Fibroblast of lung (primary cell): ENCODE measurements around the gene PCSK5.

Source experiments
- EZH2 ChIP-seq: IDR thresholded peaks from 2 replicates; pipeline ENCODE4 v1.5.1; 2012; ENCODE audit warnings: low read length, control low read depth, mild to moderate bottlenecking; ENCODE audit errors: missing control alignments
- TF ChIP-seq, protein P1 (sequence below), 2 donors: IDR thresholded peaks in 1 of 2; conservative IDR thresholded peaks in 1 of 2; 1 replicate in 1 of 2; 2 replicates in 1 of 2; pipeline ENCODE4 v1.5.1; 2011 to 2012; ENCODE audit warnings: low read length in 2 of 2, control low read depth in 1 of 2, inconsistent platforms in 1 of 2, low read depth in 1 of 2, mild to moderate bottlenecking in 1 of 2

DNA sequence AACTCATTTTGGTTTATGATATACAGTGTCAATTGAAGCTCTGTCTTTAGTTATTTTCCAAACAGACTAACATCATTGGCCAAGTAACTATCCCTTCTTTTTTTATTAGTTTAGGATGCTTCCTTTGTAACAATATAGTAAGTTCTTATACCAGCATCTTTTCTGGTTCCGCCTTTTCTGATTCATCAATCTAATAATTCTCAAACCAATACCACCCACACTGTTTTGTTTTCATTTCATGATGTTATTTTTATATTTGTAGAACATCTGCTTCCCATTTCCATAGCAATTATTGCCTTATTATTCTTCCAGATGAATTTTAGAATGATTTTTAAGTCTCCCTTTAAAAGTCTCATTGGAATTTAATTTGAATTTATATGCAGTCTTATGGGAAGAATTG lies 285.7 kb downstream of the PCSK5 start:
- TF ChIP-seq EZH2, result no peak
- TF ChIP-seq, protein P1, sequence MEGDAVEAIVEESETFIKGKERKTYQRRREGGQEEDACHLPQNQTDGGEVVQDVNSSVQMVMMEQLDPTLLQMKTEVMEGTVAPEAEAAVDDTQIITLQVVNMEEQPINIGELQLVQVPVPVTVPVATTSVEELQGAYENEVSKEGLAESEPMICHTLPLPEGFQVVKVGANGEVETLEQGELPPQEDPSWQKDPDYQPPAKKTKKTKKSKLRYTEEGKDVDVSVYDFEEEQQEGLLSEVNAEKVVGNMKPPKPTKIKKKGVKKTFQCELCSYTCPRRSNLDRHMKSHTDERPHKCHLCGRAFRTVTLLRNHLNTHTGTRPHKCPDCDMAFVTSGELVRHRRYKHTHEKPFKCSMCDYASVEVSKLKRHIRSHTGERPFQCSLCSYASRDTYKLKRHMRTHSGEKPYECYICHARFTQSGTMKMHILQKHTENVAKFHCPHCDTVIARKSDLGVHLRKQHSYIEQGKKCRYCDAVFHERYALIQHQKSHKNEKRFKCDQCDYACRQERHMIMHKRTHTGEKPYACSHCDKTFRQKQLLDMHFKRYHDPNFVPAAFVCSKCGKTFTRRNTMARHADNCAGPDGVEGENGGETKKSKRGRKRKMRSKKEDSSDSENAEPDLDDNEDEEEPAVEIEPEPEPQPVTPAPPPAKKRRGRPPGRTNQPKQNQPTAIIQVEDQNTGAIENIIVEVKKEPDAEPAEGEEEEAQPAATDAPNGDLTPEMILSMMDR (conservative IDR thresholded peaks at IDR 0.05 in 1 of 2, IDR thresholded peaks at IDR 0.05 in 1 of 2; ENCODE audit: low read depth in 1 of 2, low read length in 2 of 2), result no peak
